Brain microvascular endothelial cell (primary cell): Measurements from ENCODE around the gene FAM240A.

Experiments
- DNase-seq: peaks from one replicate; pipeline ENCODE4 v3.0.0-alpha.2; 2020
- H3K27ac ChIP-seq: fragments of 250-450 bp; sonication (Bioruptor Pico); 2 replicates; pipeline ENCODE4 v1.5.1; 2020; ENCODE audit warnings: mild to moderate bottlenecking, moderate library complexity
- H3K27me3 ChIP-seq: fragments of 250-450 bp; sonication (Bioruptor Pico); replicated peaks from 2 replicates; pipeline ENCODE4 v1.5.1; 2020; ENCODE audit warnings: mild to moderate bottlenecking
- H3K36me3 ChIP-seq: fragments of 250-450 bp; sonication (Bioruptor Pico); replicated peaks from 2 replicates; pipeline ENCODE4 v1.5.1; 2020; ENCODE audit warnings: mild to moderate bottlenecking
- H3K4me3 ChIP-seq: 2 replicates; pipeline ENCODE4 v1.5.1; 2011; ENCODE audit warnings: low read depth, mild to moderate bottlenecking, control low read depth, low read length, moderate library complexity
- in situ Hi-C: cut with HindIII; loops from 2 replicates; pipeline ENCODE4 v1.10.0; 2017; ENCODE audit warnings: low sequenced_read_pairs, low pct_ligation_motif_present
- TF ChIP-seq, protein P1 (sequence below): IDR thresholded peaks from 2 replicates; pipeline ENCODE4 v1.5.1; 2011; ENCODE audit warnings: low read depth, mild to moderate bottlenecking, moderate library complexity, low read length, control low read depth, inconsistent platforms; ENCODE audit errors: missing control alignments

The FAM240A gene

DNA sequence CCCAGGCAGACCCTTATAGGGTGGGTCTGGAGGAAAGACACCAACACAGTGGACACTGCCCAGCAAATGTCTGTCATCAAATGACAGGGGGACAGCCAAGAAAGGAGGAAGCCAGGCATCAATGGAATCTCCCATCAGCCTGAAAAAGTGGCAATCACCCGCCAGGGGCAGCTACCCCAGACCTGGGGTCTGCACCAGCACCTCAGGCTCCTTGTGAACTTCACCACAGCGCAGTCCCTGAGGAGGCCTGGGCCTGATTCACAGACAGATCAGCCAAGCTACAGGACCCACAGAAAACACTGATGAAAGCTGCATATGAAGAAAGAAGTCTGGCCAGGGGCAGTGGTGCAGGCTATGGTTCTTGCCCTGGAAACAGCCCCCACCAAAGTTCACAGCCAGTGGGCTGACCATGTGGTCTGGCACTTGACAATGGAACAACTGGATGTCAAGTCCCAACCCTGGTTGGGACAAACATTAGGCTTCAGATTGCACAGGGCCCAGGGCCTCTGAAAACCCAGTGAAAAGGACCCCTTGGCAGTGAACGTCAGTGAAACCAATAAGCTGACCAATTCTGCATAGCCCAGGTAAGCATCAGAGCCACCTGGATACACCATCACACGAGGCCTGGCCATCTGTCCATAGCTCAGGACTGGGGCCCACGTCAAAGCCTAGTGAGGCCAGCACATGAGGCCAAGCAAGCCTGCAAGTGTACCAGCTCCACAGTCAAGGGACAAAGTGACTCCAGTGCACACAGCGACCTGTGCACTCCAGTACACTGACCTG lies 52.1 kb downstream of the FAM240A start:
- DNase-seq, result no peak
- in situ Hi-C loops, result no loop called here
- H3K27me3 ChIP-seq, result peaks cover 9% of the 10 kb centered on the region

DNA sequence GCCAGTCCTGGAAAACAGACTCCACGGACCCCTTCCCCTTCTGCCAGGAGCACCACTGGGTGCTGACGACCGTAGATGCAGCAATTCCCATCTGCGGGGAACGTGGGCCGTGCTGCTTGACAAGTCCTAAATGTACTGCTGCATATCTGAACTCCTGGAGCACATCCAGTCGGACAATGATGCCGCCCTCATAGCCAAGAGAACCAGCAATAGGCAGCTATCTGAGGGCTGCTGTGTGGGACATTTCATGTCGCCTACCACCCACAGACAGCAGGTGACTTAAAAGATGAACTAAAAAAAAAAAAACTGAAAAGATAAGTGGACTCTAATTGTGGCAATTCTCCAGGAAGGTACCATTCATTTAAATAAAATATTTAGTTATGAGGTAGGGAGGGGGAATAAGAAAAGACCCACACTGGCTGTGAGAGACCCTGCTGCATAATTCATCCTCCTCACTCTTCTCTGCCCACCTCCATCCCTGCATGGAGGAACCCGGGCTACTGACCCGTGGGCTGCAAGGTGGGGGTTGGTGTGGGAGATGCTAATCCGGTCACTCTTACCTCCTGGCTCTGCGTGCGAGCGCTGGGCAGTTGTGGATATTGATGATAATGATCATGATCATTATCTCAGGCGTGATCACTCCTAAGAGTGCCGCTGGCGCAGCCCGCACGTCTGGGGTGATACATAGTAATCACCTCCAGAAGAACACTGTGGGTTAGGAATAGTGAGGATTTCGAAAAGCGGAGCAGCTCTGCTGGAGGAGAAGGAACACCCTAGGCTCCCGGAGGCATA lies 52.8 kb downstream of the FAM240A start:
- Histone ChIP-seq H3K27me3 (peaks cover 9% of the 10 kb centered on the region), H3K27ac (no peak overlapping the region), H3K36me3 (no peaks in the 10 kb centered on the region), H3K4me3 (no peak overlapping the region)
- in situ Hi-C loops, result no loop called here
- DNase-seq, result no peak
- TF ChIP-seq, protein P1, sequence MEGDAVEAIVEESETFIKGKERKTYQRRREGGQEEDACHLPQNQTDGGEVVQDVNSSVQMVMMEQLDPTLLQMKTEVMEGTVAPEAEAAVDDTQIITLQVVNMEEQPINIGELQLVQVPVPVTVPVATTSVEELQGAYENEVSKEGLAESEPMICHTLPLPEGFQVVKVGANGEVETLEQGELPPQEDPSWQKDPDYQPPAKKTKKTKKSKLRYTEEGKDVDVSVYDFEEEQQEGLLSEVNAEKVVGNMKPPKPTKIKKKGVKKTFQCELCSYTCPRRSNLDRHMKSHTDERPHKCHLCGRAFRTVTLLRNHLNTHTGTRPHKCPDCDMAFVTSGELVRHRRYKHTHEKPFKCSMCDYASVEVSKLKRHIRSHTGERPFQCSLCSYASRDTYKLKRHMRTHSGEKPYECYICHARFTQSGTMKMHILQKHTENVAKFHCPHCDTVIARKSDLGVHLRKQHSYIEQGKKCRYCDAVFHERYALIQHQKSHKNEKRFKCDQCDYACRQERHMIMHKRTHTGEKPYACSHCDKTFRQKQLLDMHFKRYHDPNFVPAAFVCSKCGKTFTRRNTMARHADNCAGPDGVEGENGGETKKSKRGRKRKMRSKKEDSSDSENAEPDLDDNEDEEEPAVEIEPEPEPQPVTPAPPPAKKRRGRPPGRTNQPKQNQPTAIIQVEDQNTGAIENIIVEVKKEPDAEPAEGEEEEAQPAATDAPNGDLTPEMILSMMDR, result no peak

More for the DNA sequence above, 52.1 kb downstream of the FAM240A start:
- Histone ChIP-seq H3K36me3 (no peaks in the 10 kb centered on the region), H3K4me3 (no peak overlapping the region), H3K27ac (no peak overlapping the region)
- TF ChIP-seq, protein P1, result no peak

GRCh38 chr3:46665763-46666452 lies 53.6 kb downstream of the FAM240A start:
- Histone ChIP-seq H3K27ac (no peak overlapping the region), H3K4me3 (no peak overlapping the region), H3K27me3 (peaks cover 9% of the 10 kb centered on the region), H3K36me3 (no peaks in the 10 kb centered on the region)
- in situ Hi-C loops, result no loop called here
- DNase-seq, result no peak
- TF ChIP-seq, protein P1, result no peak

DNA sequence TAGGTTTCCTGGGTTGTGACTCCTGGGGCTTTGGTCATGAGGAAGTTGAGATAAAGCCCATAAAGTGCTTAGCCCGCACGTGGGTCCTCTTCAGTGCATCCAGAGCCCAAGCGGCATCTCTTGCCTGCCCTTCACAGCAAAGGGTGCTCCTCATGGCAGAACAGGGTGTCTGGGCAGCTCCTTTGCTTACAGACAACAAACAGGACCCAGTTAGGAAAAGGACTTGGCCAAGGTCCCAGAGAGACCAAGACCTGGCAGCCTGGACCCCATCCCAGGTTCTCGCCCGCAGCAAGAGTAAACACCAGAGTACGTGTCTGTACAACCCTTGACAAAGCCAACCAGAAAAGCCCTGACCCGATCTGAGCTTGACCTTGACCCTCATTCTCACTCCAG lies 54.1 kb downstream of the FAM240A start:
- in situ Hi-C loops, result no loop called here
- peaks cover 9% of the 10 kb centered on the region for H3K27me3 ChIP-seq

GRCh38 chr3:46667061-46667621 lies 54.8 kb downstream of the FAM240A start:
- in situ Hi-C loops, result no loop called here
- DNase-seq, result no peak
- H3K4me3 ChIP-seq, result no peak overlapping the region
- peaks cover 9% of the 10 kb centered on the region for H3K27me3 ChIP-seq
- TF ChIP-seq, protein P1, result no peak
- H3K36me3 ChIP-seq, result no peaks in the 10 kb centered on the region
- H3K27ac ChIP-seq, result no peak overlapping the region

More for the DNA sequence above, 54.1 kb downstream of the FAM240A start:
- Histone ChIP-seq H3K4me3 (no peak overlapping the region), H3K36me3 (no peaks in the 10 kb centered on the region), H3K27ac (no peak overlapping the region)
- TF ChIP-seq, protein P1, result no peak
- DNase-seq, result no peak
